Gastroesophageal sphincter (tissue), 3 donors: ENCODE results near the gene CLSTN1.

ENCODE experiments used
- EP300 ChIP-seq: sonication (generic); formaldehyde crosslinking; IDR thresholded peaks from one replicate; pipeline ENCODE4 v1.6.1; 2017; ENCODE audit warnings: antibody characterized with exemption, mild to moderate bottlenecking
- POLR2A ChIP-seq, 2 donors: fragments of 450-650 bp; IDR thresholded peaks; one replicate each; pipeline ENCODE4 v1.6.1; 2017; ENCODE audit warnings: antibody characterized with exemption in 2 of 2, mild to moderate bottlenecking in 2 of 2, moderate library complexity in 1 of 2
- POLR2AphosphoS5 ChIP-seq: sonication (generic); formaldehyde crosslinking; IDR thresholded peaks from one replicate; pipeline ENCODE4 v1.6.1; 2017; ENCODE audit warnings: antibody characterized with exemption
- TF ChIP-seq, protein P1 (sequence below), 4 experiments: fragments of 200-600 bp in 2 of 4; fragments of 450-650 bp in 2 of 4; sonication (generic) in 1 of 4; IDR thresholded peaks; one replicate each; pipeline ENCODE4 v1.5.1; 2017 to 2019; ENCODE audit warnings: antibody characterized with exemption in 4 of 4, mild to moderate bottlenecking in 2 of 4, moderate library complexity in 2 of 4

DNA sequence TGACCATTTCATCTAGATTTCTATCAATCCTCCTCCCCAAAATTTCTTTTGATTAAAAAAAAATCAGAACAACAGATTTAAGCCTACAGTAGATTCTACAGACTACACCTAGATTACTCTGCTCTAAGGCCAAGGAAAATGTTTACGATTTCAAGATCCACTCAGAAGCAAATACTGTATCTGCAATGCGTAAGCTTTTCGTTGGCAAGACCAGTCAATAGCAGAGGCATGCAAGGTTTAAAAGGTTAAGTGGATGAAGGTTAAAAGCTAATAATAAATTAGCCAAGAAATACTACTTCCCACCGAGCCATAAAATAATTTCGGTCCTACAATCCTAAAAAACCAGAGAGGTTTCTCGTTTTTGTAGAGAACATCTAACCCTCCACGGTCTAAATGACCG, 1.3 kb downstream of the CLSTN1 start:
- TF ChIP-seq POLR2A (IDR thresholded peaks at IDR 0.05) (no peak), POLR2AphosphoS5 (no peak), EP300 (no peak)
- TF ChIP-seq, protein P1, sequence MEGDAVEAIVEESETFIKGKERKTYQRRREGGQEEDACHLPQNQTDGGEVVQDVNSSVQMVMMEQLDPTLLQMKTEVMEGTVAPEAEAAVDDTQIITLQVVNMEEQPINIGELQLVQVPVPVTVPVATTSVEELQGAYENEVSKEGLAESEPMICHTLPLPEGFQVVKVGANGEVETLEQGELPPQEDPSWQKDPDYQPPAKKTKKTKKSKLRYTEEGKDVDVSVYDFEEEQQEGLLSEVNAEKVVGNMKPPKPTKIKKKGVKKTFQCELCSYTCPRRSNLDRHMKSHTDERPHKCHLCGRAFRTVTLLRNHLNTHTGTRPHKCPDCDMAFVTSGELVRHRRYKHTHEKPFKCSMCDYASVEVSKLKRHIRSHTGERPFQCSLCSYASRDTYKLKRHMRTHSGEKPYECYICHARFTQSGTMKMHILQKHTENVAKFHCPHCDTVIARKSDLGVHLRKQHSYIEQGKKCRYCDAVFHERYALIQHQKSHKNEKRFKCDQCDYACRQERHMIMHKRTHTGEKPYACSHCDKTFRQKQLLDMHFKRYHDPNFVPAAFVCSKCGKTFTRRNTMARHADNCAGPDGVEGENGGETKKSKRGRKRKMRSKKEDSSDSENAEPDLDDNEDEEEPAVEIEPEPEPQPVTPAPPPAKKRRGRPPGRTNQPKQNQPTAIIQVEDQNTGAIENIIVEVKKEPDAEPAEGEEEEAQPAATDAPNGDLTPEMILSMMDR (IDR thresholded peaks at IDR 0.05) = no peak
